Measurements from ENCODE around the gene AK1.
"Not testable (repeated sequence)": the region's sequence is repeated elsewhere in the genome, so short reads cannot be mapped to it uniquely, and the experiment has no call there.

Gene AK1

GRCh38 chr9:127892831-127893230 is 15.4 kb upstream of the AK1 start:
- intact Hi-C loops (cut with DNase I): no loop called here
- DNase-seq: no peak

GRCh38 chr9:127890053-127890452 is 12.6 kb upstream of the AK1 start:
- no peak for DNase-seq
- intact Hi-C loops (cut with DNase I): no loop called here

- intact Hi-C loops (cut with DNase I): no loop called here
- DNase-seq: no peak
These were observed 10.3 kb upstream of the AK1 start for GRCh38 chr9:127887792-127888191.

DNA sequence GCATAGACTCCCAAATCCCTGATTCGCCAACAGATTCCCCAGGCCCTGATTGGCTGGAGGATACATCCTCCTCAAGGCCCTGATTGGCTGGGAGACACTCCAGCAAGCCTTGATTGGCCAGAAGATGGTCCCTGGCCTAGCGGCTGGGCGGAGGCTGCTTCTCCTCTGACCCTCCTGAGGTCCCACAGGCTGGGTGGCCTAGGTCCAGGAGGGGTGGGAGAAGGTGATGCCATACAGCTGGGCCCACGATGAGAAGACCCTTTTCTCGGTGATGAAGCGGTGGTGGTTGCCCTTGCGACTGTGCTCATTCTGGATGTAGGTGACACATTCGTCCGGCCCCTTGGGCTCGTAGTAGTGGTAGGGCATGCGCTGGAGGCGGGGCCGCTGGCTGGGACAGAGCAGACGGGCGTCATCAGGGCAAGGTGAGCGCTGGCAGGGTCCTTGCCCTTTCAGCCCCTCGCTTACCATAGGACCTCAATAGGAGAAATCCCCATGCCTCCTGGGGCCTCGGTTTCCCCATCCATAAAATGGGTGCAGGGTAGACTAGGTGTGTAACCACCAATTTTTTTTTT is 9.0 kb upstream of the AK1 start:
- intact Hi-C loops (cut with DNase I): no loop called here
- no peak for DNase-seq

DNA sequence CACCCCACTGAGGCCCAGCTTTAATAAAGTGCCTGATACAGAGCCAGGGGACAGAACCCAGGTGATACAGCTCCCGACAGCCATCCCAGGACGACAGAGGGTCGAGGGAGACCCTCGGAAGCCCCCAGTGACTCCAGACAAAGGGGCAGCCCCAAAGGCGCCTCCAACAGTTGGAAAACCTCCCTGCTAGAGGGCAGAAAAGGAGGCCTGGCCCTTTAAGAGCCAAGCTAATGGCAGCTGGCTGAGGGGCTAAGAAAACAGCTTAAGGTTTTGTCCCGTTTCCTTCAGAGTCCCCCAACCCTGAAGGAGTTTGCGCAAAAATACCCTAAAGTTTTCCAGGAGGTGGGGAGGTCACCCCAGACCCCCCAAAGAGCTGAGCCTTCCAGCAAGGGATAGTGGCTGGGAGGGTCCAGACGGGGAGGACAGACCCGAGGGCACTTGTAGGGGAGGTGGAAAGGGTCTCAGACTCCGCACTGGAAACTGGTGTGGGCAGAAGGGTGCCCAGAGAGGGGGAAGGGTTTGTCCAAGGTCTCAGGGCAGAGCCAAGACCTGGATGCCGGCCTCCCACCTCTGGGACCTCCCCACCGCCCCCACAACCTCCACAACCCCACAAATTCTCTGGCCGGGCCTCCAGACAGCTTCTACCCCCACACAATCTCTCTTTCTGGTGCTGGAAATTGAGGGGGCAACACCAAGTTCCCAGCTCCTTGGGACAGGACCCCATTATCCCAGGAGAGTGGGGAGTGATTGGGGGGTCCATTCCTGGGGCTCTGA is 8.2 kb upstream of the AK1 start:
- intact Hi-C loops (cut with DNase I): no loop called here
- DNase-seq: no peak

DNA sequence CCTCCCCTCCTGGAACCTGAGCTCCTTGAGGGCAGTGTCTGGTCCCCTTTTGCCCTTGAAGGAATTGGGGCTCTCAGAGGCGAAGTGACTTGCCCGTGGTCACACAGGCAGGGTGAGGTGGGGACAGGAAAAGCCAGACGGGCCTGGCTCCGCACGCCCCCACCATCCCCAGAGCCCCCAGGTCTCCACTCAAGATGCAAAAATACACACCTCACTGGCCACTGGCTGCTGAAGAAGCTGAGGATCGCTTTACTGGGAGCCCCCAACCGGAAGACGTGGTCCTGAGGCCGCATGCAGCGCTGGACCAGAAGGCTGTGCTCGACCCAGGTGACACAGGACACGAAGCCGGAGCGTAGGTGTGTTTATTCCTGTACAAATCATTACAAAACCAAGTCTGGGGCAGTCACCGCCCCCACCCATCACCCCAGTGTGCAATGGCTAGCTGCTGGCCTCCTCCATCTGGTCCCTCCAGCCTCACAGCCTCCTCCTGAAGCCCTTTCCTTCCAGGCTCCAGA is 7.6 kb upstream of the AK1 start:
- no peak for DNase-seq
- intact Hi-C loops (cut with DNase I): no loop called here

DNA sequence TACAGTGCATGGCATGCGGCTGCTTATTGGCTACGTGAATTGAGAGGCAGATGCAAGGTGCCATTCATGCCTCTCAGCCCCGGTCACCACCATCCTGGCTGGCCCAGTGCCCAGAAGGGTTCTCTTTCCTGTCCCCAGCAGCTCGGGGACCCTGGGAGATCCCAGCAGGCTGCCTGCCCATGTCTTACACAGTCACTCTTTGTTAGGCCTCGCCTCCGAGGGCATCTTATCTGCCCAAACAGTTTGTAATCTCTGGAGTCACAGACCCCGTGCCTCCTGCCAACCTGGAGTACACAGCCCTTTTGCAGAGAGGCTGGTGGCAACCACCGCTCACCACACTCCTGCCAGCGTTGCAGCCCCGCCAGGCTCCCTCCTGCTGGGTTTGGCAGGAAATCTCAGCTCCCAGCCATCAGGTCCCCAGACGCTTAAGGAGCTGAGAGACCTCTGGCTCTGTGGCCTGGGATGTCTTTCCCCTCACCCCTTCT is 7.0 kb upstream of the AK1 start:
- intact Hi-C loops (cut with DNase I): no loop called here
- peak in 16 of 42 donors; percentile 25 to 67 (median 42) for DNase-seq

DNA sequence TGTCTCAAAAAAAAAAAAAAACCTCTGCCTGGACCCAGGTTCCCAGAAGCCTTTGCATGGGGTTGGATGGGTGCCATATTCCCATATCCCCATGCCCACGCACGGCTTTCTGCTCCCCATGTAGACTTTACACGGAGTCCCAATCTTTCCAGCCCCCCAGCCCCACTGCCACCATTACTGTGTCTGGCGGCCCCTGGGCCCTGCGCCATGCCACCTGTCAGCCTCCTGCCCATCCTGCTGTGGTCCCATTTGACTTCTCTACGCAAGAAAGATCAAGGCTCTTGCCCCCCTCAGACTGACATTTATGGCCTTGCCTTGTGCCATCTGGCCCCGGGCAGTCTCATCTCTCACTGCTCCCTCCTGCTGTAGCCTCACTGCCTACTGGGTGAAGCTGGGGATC is 6.5 kb upstream of the AK1 start:
- no peak for DNase-seq
- intact Hi-C loops (cut with DNase I): no loop called here

GRCh38 chr9:127881715-127882114 is 4.2 kb upstream of the AK1 start:
- intact Hi-C loops (cut with DNase I): not testable (repeated sequence)

DNA sequence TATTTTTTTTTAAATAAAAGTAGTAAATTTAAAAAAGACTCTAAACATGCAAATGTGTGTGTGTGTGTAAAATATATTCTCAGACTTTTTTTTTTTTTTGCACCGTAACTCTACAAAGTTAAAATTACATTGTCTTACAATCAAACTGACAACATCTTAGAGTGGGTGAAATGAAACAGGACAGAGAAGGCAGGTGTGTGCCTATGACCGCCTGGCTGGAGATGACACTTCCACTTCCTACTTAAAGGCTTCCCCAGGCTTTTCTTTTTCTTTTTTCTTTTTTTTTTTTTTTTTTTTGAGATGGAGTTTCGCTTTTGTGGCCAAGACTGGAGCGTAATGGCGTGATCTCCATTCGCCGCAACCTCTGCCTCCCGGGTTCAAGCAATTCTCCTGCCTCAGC is 2.7 kb upstream of the AK1 start:
- no peak for DNase-seq
- intact Hi-C loops (cut with DNase I): no loop called here

More at GRCh38 chr9:127881715-127882114, 4.2 kb upstream of the AK1 start:
- not testable (repeated sequence) for DNase-seq

GRCh38 chr9:127878652-127879390 is 1.3 kb upstream of the AK1 start:
- intact Hi-C loops (cut with DNase I): loop anchor here (10.0 kb wide), 1 partner anchor 144 kb away; the partner anchor contains the start of gene TOR2A
- peak in 1 of 42 donors; percentile 32 for DNase-seq

DNA sequence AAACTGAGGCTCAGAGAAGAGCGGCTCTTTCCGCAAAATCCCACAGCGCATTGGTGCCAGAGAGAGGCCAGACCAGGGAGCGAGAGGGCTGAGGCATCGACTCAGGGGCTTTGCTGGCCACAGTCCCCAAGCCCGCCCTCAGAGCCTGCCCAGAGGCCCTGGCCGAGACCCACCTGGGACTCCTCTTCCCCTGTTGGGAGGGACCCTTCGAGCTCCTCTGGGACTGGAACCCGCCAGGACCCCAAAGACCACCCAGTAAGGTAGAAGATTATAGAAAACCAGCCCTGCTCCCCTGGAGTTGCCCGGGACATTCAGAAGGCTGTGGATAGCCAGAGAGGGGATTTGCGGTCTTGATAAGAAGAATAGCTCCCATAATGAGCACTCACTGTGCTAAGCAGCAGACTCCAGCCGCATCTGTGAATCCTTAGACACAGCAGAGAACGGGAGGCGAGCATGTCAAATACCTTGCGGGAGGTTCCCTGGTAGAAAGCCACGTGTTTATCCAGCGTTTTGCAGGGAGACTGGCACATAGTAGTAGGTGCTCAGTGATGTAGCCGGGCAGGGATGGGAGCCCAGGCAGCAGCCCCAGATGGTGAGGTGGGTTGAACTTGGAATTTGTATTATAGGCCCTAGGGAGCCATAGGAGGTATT is 651 bp upstream of the AK1 start:
- peak in 32 of 42 donors; percentile 28 to 81 (median 55) for DNase-seq
- intact Hi-C loops (cut with DNase I): loop anchor here (10.0 kb wide), 1 partner anchor 143 kb away; the partner anchor contains the start of gene TOR2A

GRCh38 chr9:127876764-127877562 is 512 bp downstream of the AK1 start:
- DNase-seq: peak in 30 of 42 donors; percentile 26 to 65 (median 46)
- intact Hi-C loops (cut with DNase I): loop anchor here (10.0 kb wide), 1 partner anchor 142 kb away; the partner anchor contains the start of gene TOR2A

DNA sequence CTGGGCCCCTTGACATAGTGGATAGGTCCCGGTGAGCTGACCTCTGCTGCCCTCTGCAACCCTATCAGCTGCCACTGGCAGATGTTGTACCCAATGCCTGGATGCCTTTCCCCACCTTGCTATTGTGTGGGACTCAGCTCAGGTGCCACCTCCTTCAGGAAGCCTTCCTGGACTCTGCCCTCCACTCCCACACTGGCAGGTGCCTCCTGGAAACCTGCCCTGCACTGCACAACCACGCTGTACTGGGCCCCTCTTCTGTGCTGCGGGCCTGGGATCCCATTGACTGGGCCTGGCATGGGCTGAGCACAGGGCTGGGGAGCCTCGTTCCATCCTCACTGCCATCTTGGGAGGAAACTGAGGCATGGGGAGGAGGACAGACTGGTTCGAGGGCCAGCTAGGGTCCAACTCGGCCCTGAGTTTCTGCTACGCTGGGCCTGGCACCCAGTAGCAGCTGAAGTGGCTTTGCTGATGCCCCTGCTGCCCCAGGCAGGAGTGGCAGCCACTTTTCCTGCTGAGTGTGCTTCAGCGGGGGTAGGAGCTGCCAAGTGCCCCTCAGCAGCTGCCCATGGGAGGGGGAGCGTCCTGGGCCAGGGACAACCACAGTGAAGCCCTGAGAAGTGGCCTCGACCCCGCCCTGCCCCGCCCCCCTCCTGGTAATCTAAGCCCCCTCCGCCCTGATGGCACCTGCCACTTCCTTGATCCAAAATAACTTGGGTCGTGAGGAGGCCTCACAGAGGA is 1.3 kb downstream of the AK1 start:
- intact Hi-C loops (cut with DNase I): loop anchor here (10.0 kb wide), 1 partner anchor 141 kb away; the partner anchor contains the start of gene TOR2A
- DNase-seq: no peak

DNA sequence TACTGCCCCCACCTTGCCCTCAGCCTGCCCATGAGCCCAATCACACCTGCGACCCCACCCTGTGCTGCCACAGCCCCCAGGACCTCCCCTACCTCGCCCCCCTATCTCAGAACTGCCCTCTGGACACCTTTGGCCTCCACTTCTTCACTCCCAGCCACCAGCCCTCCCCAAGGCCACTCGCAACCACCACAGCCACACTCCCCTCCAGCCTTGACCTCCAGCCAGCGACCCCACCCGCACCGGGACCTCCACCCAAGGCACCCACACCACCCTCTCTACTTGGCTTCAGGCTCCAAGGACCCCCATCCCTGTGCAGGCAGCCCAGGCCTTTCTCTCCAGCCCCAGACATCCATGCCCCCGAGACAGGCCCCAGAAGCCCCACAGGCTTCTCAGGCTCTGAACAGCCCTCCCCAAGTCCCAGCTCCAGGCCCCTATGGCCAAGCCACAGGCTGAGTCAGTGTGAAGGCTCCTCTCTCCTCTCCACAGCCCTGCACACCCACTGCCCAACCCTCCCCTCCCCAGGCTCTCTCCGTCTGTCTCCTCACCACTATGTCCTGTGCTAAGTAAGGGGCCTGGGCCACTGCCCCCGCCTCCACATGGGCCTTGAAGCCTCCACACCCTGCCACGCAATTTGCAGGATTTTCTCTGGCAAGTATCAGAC is 2.0 kb downstream of the AK1 start:
- DNase-seq: no peak
- intact Hi-C loops (cut with DNase I): loop anchor here (10.0 kb wide), 1 partner anchor 141 kb away; the partner anchor contains the start of gene TOR2A

DNA sequence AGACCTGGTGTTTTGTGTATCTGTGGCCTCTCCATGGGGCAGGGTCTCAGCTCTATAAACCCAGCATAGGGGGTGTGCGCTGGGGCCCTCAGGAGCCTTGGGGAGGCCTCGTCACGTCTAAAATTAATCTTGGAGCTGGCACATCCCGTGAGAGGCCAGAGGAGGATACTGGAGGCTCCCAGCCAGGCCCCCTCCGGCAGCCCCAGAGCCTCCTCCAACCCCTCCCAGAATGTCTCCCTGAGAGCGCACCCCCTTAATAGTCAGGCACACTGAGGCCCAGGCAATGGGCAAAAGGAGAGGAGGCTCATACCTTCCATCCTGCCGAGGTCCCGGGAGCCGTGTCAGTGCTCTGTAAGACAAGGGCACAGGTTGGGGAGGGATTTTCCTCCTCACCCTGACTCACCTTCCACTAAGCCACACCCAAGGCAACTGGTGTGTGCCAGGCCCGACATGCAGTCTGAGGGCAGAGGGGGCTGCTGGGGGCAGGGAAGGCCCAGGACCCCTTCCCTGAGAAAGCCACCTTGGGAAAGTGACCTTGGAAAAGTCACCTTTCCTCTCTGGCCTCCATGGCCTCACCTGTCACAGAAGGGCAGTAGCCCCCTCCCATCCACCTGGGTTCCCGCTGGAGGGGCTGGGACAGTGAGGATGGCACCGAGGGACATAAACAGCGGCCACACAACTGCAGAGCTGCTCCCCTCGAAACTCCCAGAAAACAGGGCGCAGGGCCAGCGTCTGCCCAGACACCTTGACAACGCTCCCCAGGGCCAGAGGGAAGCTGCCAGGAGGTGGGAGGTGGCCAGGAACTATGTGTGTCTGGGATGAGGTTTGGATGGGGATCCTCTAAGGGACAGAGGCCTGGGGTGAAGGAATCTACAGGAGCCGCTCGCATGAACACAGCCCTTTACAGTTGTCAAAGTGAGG is 2.9 kb downstream of the AK1 start:
- intact Hi-C loops (cut with DNase I): loop anchor here (5.0 to 10.0 kb wide), 3 partner anchors 43 to 140 kb away; partner anchors contain the start of genes ST6GALNAC4 and TOR2A
- DNase-seq: peak in 19 of 42 donors; percentile 21 to 70 (median 51)
